PFSK-1 (cell line): ENCODE data around the gene TK1.

Source experiments
- FOXP2 ChIP-seq: optimal IDR thresholded peaks from 2 replicates; pipeline ENCODE3; 2011; ENCODE audit warnings: borderline replicate concordance, control low read depth, inconsistent platforms; ENCODE audit not compliant: insufficient read depth; ENCODE audit errors: extremely low read length, extremely low read depth
- POLR2AphosphoS5 ChIP-seq: IDR thresholded peaks from 2 replicates; pipeline ENCODE4 v1.6.1; 2012; ENCODE audit warnings: low read depth, mild to moderate bottlenecking, control low read depth, low read length, moderate library complexity
- SIN3A ChIP-seq: IDR thresholded peaks from 2 replicates; pipeline ENCODE4 v1.6.1; 2012; ENCODE audit warnings: mild to moderate bottlenecking, low read length, moderate library complexity, borderline replicate concordance; ENCODE audit not compliant: insufficient read depth
- TAF1 ChIP-seq: IDR thresholded peaks from 2 replicates; pipeline ENCODE4 v1.6.1; 2012; ENCODE audit warnings: low read length, control low read depth, borderline replicate concordance; ENCODE audit not compliant: insufficient read depth
- TF ChIP-seq, protein P1 (sequence below), 2 experiments: IDR thresholded peaks; 2 replicates each; pipeline versions ENCODE4 v1.6.1 to v1.8.0; 2011 to 2012; ENCODE audit warnings: low read depth in 2 of 2, low read length in 2 of 2, control low read depth in 1 of 2, inconsistent platforms in 1 of 2, mild to moderate bottlenecking in 1 of 2, moderate library complexity in 1 of 2; ENCODE audit not compliant: insufficient read depth in 1 of 2

DNA sequence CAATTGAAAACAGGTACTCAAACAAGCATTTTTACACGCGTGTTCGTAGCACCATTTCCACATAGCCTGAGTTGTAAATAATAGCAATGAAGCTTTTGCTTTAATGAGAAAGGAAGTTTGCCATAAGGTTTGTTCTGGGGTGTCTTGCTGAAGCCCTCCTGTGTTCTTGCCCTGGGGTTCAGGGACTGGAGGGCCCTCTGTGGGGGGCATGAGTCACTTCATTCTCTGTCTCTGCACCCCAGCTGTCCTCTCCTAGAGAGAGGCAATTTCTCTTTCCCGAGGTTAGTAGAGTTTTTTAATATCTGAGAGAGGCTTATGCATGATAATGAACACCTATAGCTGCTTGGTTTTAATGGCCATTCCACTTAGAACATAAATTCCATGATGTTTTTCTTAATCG is 9.9 kb upstream of the TK1 start:
- TF ChIP-seq, protein P1, sequence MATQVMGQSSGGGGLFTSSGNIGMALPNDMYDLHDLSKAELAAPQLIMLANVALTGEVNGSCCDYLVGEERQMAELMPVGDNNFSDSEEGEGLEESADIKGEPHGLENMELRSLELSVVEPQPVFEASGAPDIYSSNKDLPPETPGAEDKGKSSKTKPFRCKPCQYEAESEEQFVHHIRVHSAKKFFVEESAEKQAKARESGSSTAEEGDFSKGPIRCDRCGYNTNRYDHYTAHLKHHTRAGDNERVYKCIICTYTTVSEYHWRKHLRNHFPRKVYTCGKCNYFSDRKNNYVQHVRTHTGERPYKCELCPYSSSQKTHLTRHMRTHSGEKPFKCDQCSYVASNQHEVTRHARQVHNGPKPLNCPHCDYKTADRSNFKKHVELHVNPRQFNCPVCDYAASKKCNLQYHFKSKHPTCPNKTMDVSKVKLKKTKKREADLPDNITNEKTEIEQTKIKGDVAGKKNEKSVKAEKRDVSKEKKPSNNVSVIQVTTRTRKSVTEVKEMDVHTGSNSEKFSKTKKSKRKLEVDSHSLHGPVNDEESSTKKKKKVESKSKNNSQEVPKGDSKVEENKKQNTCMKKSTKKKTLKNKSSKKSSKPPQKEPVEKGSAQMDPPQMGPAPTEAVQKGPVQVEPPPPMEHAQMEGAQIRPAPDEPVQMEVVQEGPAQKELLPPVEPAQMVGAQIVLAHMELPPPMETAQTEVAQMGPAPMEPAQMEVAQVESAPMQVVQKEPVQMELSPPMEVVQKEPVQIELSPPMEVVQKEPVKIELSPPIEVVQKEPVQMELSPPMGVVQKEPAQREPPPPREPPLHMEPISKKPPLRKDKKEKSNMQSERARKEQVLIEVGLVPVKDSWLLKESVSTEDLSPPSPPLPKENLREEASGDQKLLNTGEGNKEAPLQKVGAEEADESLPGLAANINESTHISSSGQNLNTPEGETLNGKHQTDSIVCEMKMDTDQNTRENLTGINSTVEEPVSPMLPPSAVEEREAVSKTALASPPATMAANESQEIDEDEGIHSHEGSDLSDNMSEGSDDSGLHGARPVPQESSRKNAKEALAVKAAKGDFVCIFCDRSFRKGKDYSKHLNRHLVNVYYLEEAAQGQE (IDR thresholded peaks at IDR 0.05; ENCODE audit: insufficient read depth in 1 of 2, low read depth in 2 of 2, low read length in 2 of 2) = no peak
- TF ChIP-seq POLR2AphosphoS5 (no peak), TAF1 (no peak), SIN3A (no peak), FOXP2 (no peak)
